ENCODE results near the gene GADD45G.
A peak's percentile ranks its signal among the peaks of the same experiment; 100 is the strongest.

GADD45G gene

GRCh38 chr9:89604729-89605464 is at the start of gene GADD45G:
Gene GADD45G (plus strand): TSS chr9:89605012. CDS start chr9:89605122, 110 bp downstream.
- DNase-seq = peak; percentile 51 to 83

- DNase-seq = no peak
These were observed 49.8 kb upstream of the GADD45G start for GRCh38 chr9:89555036-89555415.

GRCh38 chr9:89555451-89556375 is 49.1 kb upstream of the GADD45G start:
- DNase-seq = peak; percentile 49 to 82

- no peak for DNase-seq
These were observed 46.5 kb upstream of the GADD45G start for GRCh38 chr9:89558196-89558899.

- DNase-seq = no peak
These were observed 45.9 kb upstream of the GADD45G start for GRCh38 chr9:89558948-89559347.

- DNase-seq = no peak
These were observed 42.5 kb upstream of the GADD45G start for GRCh38 chr9:89562186-89562814.

GRCh38 chr9:89563571-89564345 is 41.1 kb upstream of the GADD45G start:
- no peak for DNase-seq

GRCh38 chr9:89564346-89564878 is 40.4 kb upstream of the GADD45G start:
- DNase-seq = peak; percentile 12 to 43

- no peak for DNase-seq
These were observed 37.2 kb upstream of the GADD45G start for GRCh38 chr9:89567649-89568048.

GRCh38 chr9:89574309-89574708 is 30.5 kb upstream of the GADD45G start:
- no peak for DNase-seq

- DNase-seq = peak in 1 of 2 experiments; percentile 27
These were observed 28.4 kb upstream of the GADD45G start for GRCh38 chr9:89576404-89576839.

GRCh38 chr9:89577363-89577762 is 27.4 kb upstream of the GADD45G start:
- DNase-seq = no peak

GRCh38 chr9:89579741-89580385 is 24.9 kb upstream of the GADD45G start:
- DNase-seq = no peak

- DNase-seq = no peak
These were observed 18.5 kb upstream of the GADD45G start for GRCh38 chr9:89586311-89586710.

- no peak for DNase-seq
These were observed 16.4 kb upstream of the GADD45G start for GRCh38 chr9:89588271-89588879.

GRCh38 chr9:89590415-89590814 is 14.4 kb upstream of the GADD45G start:
- no peak for DNase-seq

- peak in 1 of 2 experiments; percentile 8 for DNase-seq
These were observed 13.3 kb upstream of the GADD45G start for GRCh38 chr9:89591274-89592212.

- DNase-seq = no peak
These were observed 12.5 kb upstream of the GADD45G start for GRCh38 chr9:89592213-89592815.
